Skin epidermis (tissue), 12 donors: ENCODE data around the gene TCF19.

Experiments used
- H3K27ac ChIP-seq, 21 experiments: fragments of 200-600 bp; sonication (generic) in 11 of 21; one replicate each; pipeline ENCODE4 v1.5.0; 2020; ENCODE audit warnings: mild to moderate bottlenecking in 3 of 21, inconsistent platforms in 2 of 21, moderate library complexity in 2 of 21
- H3K4me3 ChIP-seq, 7 experiments: fragments of 200-600 bp; sonication (generic) in 2 of 7; one replicate each; pipeline ENCODE4 v1.5.0; 2020; ENCODE audit warnings: inconsistent platforms in 2 of 7, mild to moderate bottlenecking in 2 of 7, moderate library complexity in 1 of 7

The TCF19 gene

GRCh38 chr6:31125586-31126363, 32.6 kb upstream of the TCF19 start:
- Histone ChIP-seq H3K27ac (peak overlapping the region in 17 of 21 experiments; percentile 16 to 80 (median 61)), H3K4me3 (no peak overlapping the region)

- no peak overlapping the region for H3K4me3 ChIP-seq
- peak overlapping the region in 12 of 21 experiments; percentile 13 to 80 (median 59) for H3K27ac ChIP-seq
These were observed 31.8 kb upstream of the TCF19 start for GRCh38 chr6:31126396-31127175.

- Histone ChIP-seq H3K27ac (no peak overlapping the region), H3K4me3 (no peak overlapping the region)
These were observed 30.2 kb upstream of the TCF19 start for GRCh38 chr6:31128093-31128676.

GRCh38 chr6:31129130-31129529, 29.3 kb upstream of the TCF19 start:
- Histone ChIP-seq H3K27ac (no peak overlapping the region), H3K4me3 (no peak overlapping the region)

GRCh38 chr6:31130751-31131150, 27.6 kb upstream of the TCF19 start:
- Histone ChIP-seq H3K27ac (no peak overlapping the region), H3K4me3 (no peak overlapping the region)

GRCh38 chr6:31131595-31131994, 26.8 kb upstream of the TCF19 start:
- no peak overlapping the region for H3K27ac ChIP-seq
- no peak overlapping the region for H3K4me3 ChIP-seq

GRCh38 chr6:31132806-31133205, 25.6 kb upstream of the TCF19 start:
- Histone ChIP-seq H3K27ac (no peak overlapping the region), H3K4me3 (no peak overlapping the region)

GRCh38 chr6:31135710-31136109, 22.7 kb upstream of the TCF19 start:
- H3K4me3 ChIP-seq: no peak overlapping the region
- H3K27ac ChIP-seq: no peak overlapping the region

- peak within 1 kb of the TSS in 1 of 7 experiments; percentile 27 for H3K4me3 ChIP-seq
- peak within 1 kb of the TSS in 5 of 21 experiments; percentile 8 to 55 (median 40) for H3K27ac ChIP-seq
These were observed 19.4 kb upstream of the TCF19 start, which contains the start of gene PSORS1C2 for GRCh38 chr6:31138982-31139381. PSORS1C2 (minus strand) TSS chr6:31139066; CDS start chr6:31139026, 40 bp downstream.

- Histone ChIP-seq H3K4me3 (no peak overlapping the region), H3K27ac (peak overlapping the region in 1 of 21 experiments; percentile 55)
These were observed 18.8 kb upstream of the TCF19 start for GRCh38 chr6:31139599-31139998.

GRCh38 chr6:31140643-31141042, 17.7 kb upstream of the TCF19 start:
- no peak overlapping the region for H3K27ac ChIP-seq
- no peak overlapping the region for H3K4me3 ChIP-seq

GRCh38 chr6:31142361-31142761, 16.0 kb upstream of the TCF19 start:
- Histone ChIP-seq H3K4me3 (no peak overlapping the region), H3K27ac (peak overlapping the region in 3 of 21 experiments; percentile 12 to 55 (median 27))

GRCh38 chr6:31143148-31143547, 15.2 kb upstream of the TCF19 start:
- Histone ChIP-seq H3K27ac (peak overlapping the region in 3 of 21 experiments; percentile 35 to 63 (median 52)), H3K4me3 (no peak overlapping the region)

GRCh38 chr6:31144296-31144969, 14.0 kb upstream of the TCF19 start:
- Histone ChIP-seq H3K27ac (peak overlapping the region in 1 of 21 experiments; percentile 20), H3K4me3 (no peak overlapping the region)

GRCh38 chr6:31144970-31145340, 13.4 kb upstream of the TCF19 start:
- H3K27ac ChIP-seq: peak overlapping the region in 1 of 21 experiments; percentile 20
- no peak overlapping the region for H3K4me3 ChIP-seq

- Histone ChIP-seq H3K4me3 (no peak overlapping the region), H3K27ac (no peak overlapping the region)
These were observed 13.0 kb upstream of the TCF19 start for GRCh38 chr6:31145386-31145785.

- no peak overlapping the region for H3K27ac ChIP-seq
These were observed 8.5 kb upstream of the TCF19 start for GRCh38 chr6:31149827-31150447.

GRCh38 chr6:31152781-31153180, 5.6 kb upstream of the TCF19 start:
- no peak overlapping the region for H3K27ac ChIP-seq
- H3K4me3 ChIP-seq: no peak overlapping the region

More at GRCh38 chr6:31149827-31150447, 8.5 kb upstream of the TCF19 start:
- H3K4me3 ChIP-seq: no peak overlapping the region

GRCh38 chr6:31154436-31154835, 4.0 kb upstream of the TCF19 start:
- no peak overlapping the region for H3K27ac ChIP-seq
- no peak overlapping the region for H3K4me3 ChIP-seq
